Adrenal gland (tissue), 12 donors: ENCODE measurements around the gene POFUT1. TPM values are rescaled to one million over a fixed set of nuclear protein-coding genes. Genes with fewer than 3 reads are reported as not detected.

Source experiments
- DNase-seq, 7 donors: peaks; one replicate each; pipeline ENCODE4 v3.0.0-alpha.2; 2019 to 2020
- H3K27ac ChIP-seq, 5 donors: fragments of 200-600 bp; sonication (generic) in 4 of 5; 1 replicate in 3 of 5; 2 replicates in 2 of 5; pipeline versions ENCODE4 v1.5.1 to v1.8.0; 2016 to 2020; ENCODE audit warnings: mild to moderate bottlenecking in 1 of 5
- H3K27me3 ChIP-seq: fragments of 200-600 bp; 2 replicates; pipeline ENCODE4 v1.8.0; 2021
- H3K36me3 ChIP-seq, 2 donors: fragments of 200-600 bp; replicated peaks in 1 of 2; 1 replicate in 1 of 2; 2 replicates in 1 of 2; pipeline versions ENCODE4 v1.5.1 to v1.8.0; 2018 to 2022
- H3K4me1 ChIP-seq, 2 donors: fragments of 200-600 bp; replicated peaks in 1 of 2; 1 replicate in 1 of 2; 2 replicates in 1 of 2; pipeline versions ENCODE4 v1.5.1 to v1.8.0; 2018 to 2021
- H3K4me3 ChIP-seq, 4 donors: fragments of 200-600 bp; sonication (generic) in 3 of 4; one replicate each; pipeline ENCODE4 v1.5.1; 2016 to 2018
- H3K9me3 ChIP-seq, 3 donors: fragments of 200-600 bp; sonication (generic) in 1 of 3; replicated peaks in 1 of 3; 1 replicate in 2 of 3; 2 replicates in 1 of 3; pipeline versions ENCODE4 v1.5.1 to v1.8.0; 2016 to 2021
- CTCF ChIP-seq, 6 experiments: fragments of 450-650 bp in 4 of 6; fragments of 200-600 bp in 2 of 6; sonication (generic) in 1 of 6; IDR thresholded peaks; 1 replicate in 5 of 6; 2 replicates in 1 of 6; pipeline versions ENCODE4 v1.5.1 to v1.8.0; 2016 to 2021; ENCODE audit warnings: antibody characterized with exemption in 6 of 6, mild to moderate bottlenecking in 2 of 6, moderate library complexity in 1 of 6
- POLR2A ChIP-seq, 2 donors: fragments of 450-650 bp; IDR thresholded peaks; one replicate each; pipeline ENCODE4 v1.6.1; 2017; ENCODE audit warnings: antibody characterized with exemption in 2 of 2, mild to moderate bottlenecking in 2 of 2, moderate library complexity in 1 of 2
- WGBS, 4 donors: extraction: QIAGEN DNeasy Blood & Tissue Kit in 2 of 4; methylation state at CpG; one replicate each; pipeline versions ENCODE4 v1.1.5 to v1.1.7; 2013 to 2017; 5-methylcytosine and 5-hydroxymethylcytosine counted together
- intact Hi-C, 2 donors: fragments of 100-400 bp; cut with DNase I; formaldehyde crosslinking; loops; one replicate each; pipeline versions ENCODE4 v1.14.1 to v1.15.0; 2022 to 2023
- polyA plus RNA-seq, 3 donors: library from polyadenylated mRNA; stranded (reverse); fragments of 200-250 nt in 2 of 3; fragments of 350-450 nt in 1 of 3; fragmentation: Illumina TruSeq in 1 of 3; extraction: RNeasy Lipid Tissue Mini Kit (QIAGEN cat#74804) in 1 of 3; gene quantifications; one replicate each; pipeline ENCODE4 v1.2.3, GENCODE V29; 2013 to 2014
- total RNA-seq, 9 donors: library from RNA; depleted of rRNA in 4 of 9; stranded (reverse); fragments of >200 nt in 4 of 9; fragments of 120-200 nt in 1 of 9; fragmentation: NEBNext Ultra II Directional in 1 of 9; extraction: Animal tissue kit (Norgen Biotek cat#: 25700) in 1 of 9; gene quantifications; one replicate each; pipeline versions ENCODE4 v1.1.0 to v1.2.4, GENCODE V29; 2013 to 2023
- donor health status: healthy with polysubstance abuse.
- donor health status: Bipolar disorder and iron deficiency.
- donor health status: DM: yes; HTN: yes; CAD: no.
- donor health status: DM: no; HTN: no; CAD: no.
- donor health status: DM: no; HTN: no; CAD: no.
- donor health status: DM: yes; HTN: yes; CAD: no.

POFUT1 gene
- total and polyA plus RNA-seq, 12 donors: 8.5 to 45.5 (median 27.7) TPM

- 89 to 96% (median 93%) methylated on average over 2 of the region's 2 CpGs for WGBS, 4 donors
- DNase-seq: peak in 1 of 7 donors; percentile 14
- no peaks in the 10 kb centered on the region for H3K9me3 ChIP-seq
- no peak overlapping the region for H3K4me3 ChIP-seq
- no peak for TF ChIP-seq POLR2A (IDR thresholded peaks at IDR 0.05)
- no peaks in the 10 kb centered on the region for H3K4me1 ChIP-seq
- no peak overlapping the region for H3K27ac ChIP-seq
- intact Hi-C loops: no loop called here
- H3K36me3 ChIP-seq: no peaks in the 10 kb centered on the region
- no peaks in the 10 kb centered on the region for H3K27me3 ChIP-seq
Measured at GRCh38 chr20:32179515-32179914, 28.2 kb upstream of the POFUT1 start.

GRCh38 chr20:32179934-32180333 is 27.7 kb upstream of the POFUT1 start:
- intact Hi-C loops: no loop called here
- Histone ChIP-seq H3K4me3 (no peak overlapping the region), H3K27ac (no peak overlapping the region), H3K9me3 (no peaks in the 10 kb centered on the region), H3K4me1 (no peaks in the 10 kb centered on the region), H3K27me3 (no peaks in the 10 kb centered on the region), H3K36me3 (no peaks in the 10 kb centered on the region)
- WGBS, 4 donors: 87 to 93% (median 89%) methylated on average over 4 of the region's 4 CpGs
- TF ChIP-seq POLR2A (IDR thresholded peaks at IDR 0.05): no peak
- no peak for TF ChIP-seq CTCF (IDR thresholded peaks at IDR 0.05)
- DNase-seq: no peak

- H3K9me3 ChIP-seq: no peaks in the 10 kb centered on the region
- 93 to 98% (median 95%) methylated on average over 2 of the region's 2 CpGs for WGBS, 4 donors
- H3K36me3 ChIP-seq: no peaks in the 10 kb centered on the region
- H3K27me3 ChIP-seq: no peaks in the 10 kb centered on the region
- TF ChIP-seq POLR2A (IDR thresholded peaks at IDR 0.05): no peak
- DNase-seq: peak in 1 of 7 donors; percentile 33
- H3K4me1 ChIP-seq: no peaks in the 10 kb centered on the region
- H3K27ac ChIP-seq: no peak overlapping the region
- no peak overlapping the region for H3K4me3 ChIP-seq
- intact Hi-C loops: no loop called here
Measured at GRCh38 chr20:32181606-32182005, 26.1 kb upstream of the POFUT1 start.

GRCh38 chr20:32183947-32184635 is 23.6 kb upstream of the POFUT1 start:
- intact Hi-C loops: no loop called here
- Histone ChIP-seq H3K4me1 (peaks cover 0 to 4% of the 10 kb centered on the region in 2 donors), H3K27ac (no peak overlapping the region), H3K9me3 (no peaks in the 10 kb centered on the region), H3K27me3 (no peaks in the 10 kb centered on the region), H3K36me3 (no peaks in the 10 kb centered on the region), H3K4me3 (no peak overlapping the region)
- DNase-seq: peak in 1 of 7 donors; percentile 20
- WGBS, 4 donors: 87 to 100% (median 96%) methylated on average over 2 to 4 of the region's 4 CpGs
- TF ChIP-seq CTCF (IDR thresholded peaks at IDR 0.05): no peak
- no peak for TF ChIP-seq POLR2A (IDR thresholded peaks at IDR 0.05)

- Histone ChIP-seq H3K4me3 (no peak overlapping the region), H3K36me3 (no peaks in the 10 kb centered on the region), H3K4me1 (peaks cover 0 to 12% of the 10 kb centered on the region in 2 donors), H3K9me3 (no peaks in the 10 kb centered on the region), H3K27me3 (no peaks in the 10 kb centered on the region), H3K27ac (no peak overlapping the region)
- peak in 1 of 7 donors; percentile 33 for DNase-seq
- no peak for TF ChIP-seq POLR2A (IDR thresholded peaks at IDR 0.05)
- no peak for TF ChIP-seq CTCF (IDR thresholded peaks at IDR 0.05)
- 85 to 87% (median 86%) methylated on average over 10 of the region's 10 CpGs for WGBS, 4 donors
- intact Hi-C loops: no loop called here
Measured at GRCh38 chr20:32184961-32185603, 22.6 kb upstream of the POFUT1 start.
